GM12892 (cell line): ENCODE measurements around the gene NELL2.
"Not testable (repeated sequence)": the region's sequence is repeated elsewhere in the genome, so short reads cannot be mapped to it uniquely, and the experiment has no call there.

Source experiments
- DNase-seq: peaks from one replicate; pipeline ENCODE4 v3.0.0; 2011; ENCODE audit not compliant: insufficient read length
- FAIRE-seq: peaks from 2 replicates; lab custom pipeline; 2011; peaks lifted over from hg19 to GRCh38; lab: Jason Lieb, UNC
- POLR2A ChIP-seq: IDR thresholded peaks from 2 replicates; pipeline ENCODE4 v1.6.1; 2011; ENCODE audit warnings: low read depth, low read length, control low read depth
- POLR2AphosphoS5 ChIP-seq: IDR thresholded peaks from 2 replicates; pipeline ENCODE4 v1.6.1; 2011; ENCODE audit warnings: low read depth, low read length, control low read depth
- TAF1 ChIP-seq: IDR thresholded peaks from 2 replicates; pipeline ENCODE4 v1.6.1; 2011; ENCODE audit warnings: low read depth, mild to moderate bottlenecking, control low read depth, low read length, borderline replicate concordance

The NELL2 gene

DNA sequence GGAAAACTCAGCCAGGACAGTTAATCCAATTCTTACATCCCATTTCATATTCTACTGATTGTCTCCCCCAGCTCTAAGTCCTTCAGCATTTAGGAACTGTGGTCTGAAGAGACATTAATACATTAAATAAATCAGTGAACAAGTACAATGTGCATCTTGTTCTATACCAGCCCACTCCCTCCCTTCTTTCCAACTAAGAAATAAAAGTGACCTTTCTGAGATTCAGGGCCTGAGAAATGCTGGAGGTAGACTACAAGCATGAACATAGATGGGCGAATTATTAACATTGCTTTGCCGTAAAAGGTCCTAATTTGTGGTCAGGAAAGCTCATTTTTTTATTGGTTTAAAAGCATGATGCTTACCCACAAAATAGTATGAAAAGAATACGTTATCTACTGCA lies 113.1 kb downstream of the NELL2 start:
- TF ChIP-seq TAF1 (no peak), POLR2A (no peak), POLR2AphosphoS5 (no peak)
- no peak for FAIRE-seq

DNA sequence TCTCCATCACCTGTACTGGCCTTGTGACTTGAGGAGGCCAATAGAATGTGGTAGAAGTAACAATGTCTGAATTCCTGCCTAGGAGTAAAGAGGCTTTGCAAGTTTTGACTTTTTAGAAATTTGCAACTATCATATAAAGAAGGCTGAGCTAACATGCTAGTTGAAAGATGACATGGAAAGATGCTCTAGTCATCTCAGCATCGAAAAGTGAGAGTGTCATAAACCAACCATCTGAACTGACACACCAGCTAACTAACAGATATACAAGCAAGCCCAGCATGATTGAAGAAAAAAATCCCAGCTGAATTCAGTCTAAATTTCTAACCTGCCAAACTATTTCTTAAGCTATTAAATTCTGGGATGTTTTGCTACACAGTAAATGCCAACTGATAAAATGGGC lies 116.8 kb downstream of the NELL2 start:
- no peak for FAIRE-seq
- no peak for DNase-seq
- TF ChIP-seq TAF1 (no peak), POLR2A (no peak), POLR2AphosphoS5 (no peak)

More for the DNA sequence above, 113.1 kb downstream of the NELL2 start:
- DNase-seq: no peak

DNA sequence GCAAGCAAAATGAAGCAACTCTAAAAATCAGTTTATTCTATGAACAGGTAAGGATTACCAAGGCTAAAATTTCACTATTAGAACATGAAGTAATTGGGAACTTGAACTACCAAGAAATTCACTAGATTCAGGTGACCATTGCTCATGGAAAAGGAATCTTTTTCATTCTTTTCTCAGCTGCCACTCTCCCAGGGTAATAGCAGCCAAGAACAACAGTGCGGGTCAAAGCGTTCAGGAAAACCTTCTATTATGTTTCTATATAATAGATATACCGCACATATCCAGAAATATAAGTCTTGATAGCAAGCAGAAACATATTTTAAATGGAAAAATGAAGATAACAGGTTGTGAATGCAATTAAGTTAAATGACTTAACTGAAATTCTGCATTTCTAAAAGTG lies 125.6 kb downstream of the NELL2 start:
- no peak for FAIRE-seq
- no peak for TF ChIP-seq TAF1
- no peak for TF ChIP-seq POLR2AphosphoS5
- no peak for TF ChIP-seq POLR2A
- DNase-seq: no peak

DNA sequence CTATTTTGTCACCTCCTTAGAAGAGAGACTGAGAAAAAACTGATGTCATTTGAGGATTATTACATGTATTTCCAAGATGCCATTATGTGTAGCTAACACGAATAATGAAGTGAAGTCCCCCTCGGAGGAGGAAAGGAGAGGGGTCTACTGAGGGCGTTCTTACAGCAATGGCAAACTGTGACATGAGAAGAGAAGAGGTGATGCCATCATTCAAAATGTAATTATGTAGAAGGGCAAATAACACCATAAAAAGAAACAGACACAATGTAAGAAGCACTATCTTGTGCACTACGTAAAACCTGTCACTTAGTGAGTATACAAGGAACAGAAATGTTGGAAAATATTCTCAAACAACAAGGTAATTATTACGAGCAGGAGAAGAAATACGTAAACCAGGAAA lies 126.5 kb downstream of the NELL2 start:
- TF ChIP-seq POLR2A: no peak
- no peak for TF ChIP-seq TAF1
- TF ChIP-seq POLR2AphosphoS5: no peak
- FAIRE-seq (no peak), DNase-seq (no peak)

DNA sequence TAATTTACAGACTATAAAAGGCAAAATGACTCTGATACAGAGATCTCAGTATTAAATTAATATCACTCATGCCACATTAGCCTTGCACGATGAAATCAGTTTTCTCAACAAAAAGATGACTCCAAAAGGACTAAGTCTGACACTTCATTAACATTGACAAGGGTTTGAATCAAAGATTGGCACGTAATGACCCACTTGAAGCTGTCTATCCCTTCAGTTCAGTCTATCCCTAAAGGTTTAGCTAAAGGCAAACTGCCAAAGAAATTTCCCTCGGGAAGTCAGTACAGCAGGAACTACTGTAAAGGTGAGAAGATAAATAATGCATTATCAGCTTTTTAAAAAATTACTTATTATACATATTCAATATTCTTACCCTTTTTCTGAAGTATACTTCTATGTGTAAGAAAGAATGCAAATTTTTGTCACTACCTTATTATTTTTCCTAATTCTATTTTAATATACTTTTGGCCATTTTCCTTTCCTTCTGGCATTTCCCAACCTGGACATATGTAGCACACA lies 127.1 kb downstream of the NELL2 start:
- TF ChIP-seq POLR2AphosphoS5 (no peak), TAF1 (no peak)
- FAIRE-seq: no peak
- DNase-seq: no peak

DNA sequence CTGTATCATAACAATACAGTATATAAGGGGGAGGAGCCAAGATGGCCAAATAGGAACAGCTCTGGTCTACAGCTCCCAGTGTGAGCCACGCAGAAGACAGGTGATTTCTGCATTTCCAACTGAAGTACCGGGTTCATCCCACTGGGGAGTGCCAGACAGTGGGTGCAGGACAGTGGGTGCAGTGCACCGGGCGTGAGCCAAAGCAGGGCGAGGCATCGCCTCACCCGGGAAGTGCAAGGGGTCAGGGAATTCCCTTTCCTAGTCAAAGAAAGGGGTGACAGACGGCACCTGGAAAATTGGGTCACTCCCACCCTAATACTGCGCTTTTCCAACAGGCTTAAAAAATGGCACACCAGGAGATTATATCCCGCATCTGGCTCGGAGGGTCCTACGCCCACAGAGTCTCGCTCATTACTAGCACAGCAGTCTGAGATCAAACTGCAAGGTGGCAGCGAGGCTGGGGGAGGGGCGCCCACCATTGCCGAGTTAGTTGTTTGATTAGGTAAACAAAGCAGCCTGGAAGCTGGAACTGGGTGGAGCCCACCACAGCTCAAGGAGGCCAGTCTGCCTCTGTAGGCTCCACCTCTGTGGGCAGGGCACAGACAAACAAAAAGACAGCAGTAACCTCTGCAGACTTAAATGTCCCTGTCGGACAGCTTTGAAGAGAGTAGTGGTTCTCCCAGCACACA lies 134.7 kb downstream of the NELL2 start:
- not testable (repeated sequence) for FAIRE-seq, DNase-seq

DNA sequence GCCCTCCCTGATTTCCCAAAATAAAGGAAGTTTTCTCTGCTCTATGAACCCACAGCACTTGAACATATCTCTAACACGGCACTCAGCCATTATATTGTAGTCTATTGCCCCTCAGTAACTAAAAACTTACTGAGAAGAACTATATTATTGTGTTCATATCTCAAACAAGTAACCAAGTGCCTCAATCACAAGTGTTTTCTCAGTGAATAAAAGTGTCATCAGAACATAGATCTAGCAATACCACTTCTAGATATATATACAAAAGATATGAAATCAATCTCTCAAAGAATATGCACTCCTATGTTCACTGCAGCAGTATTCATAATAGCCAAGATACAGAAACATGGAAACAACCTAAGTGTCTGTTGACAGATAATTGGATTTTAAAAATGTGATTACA lies 138.1 kb downstream of the NELL2 start:
- TF ChIP-seq TAF1 (no peak), POLR2A (no peak), POLR2AphosphoS5 (no peak)
- FAIRE-seq: no peak

DNA sequence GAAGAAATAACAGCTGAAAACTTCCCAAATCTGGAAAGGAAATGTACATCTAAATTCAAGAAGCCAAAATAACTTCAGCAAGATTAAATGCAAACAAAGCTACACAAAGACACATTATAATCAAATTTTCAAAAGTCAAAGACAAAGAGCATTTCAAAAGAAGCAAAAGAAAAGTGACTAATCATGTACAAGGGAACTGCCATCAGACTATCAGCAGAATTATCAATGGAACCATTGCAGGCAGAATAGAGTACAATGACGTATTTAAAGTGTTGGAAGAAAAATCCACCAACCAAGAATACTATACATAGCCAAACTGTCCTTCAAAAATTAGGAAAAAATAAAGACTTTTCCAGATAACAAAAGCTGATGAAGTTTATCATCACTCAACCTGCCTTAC lies 147.5 kb downstream of the NELL2 start:
- TF ChIP-seq TAF1 (no peak), POLR2AphosphoS5 (no peak), POLR2A (no peak)
- FAIRE-seq: no peak
- no peak for DNase-seq

More for the DNA sequence above, 138.1 kb downstream of the NELL2 start:
- DNase-seq: no peak

DNA sequence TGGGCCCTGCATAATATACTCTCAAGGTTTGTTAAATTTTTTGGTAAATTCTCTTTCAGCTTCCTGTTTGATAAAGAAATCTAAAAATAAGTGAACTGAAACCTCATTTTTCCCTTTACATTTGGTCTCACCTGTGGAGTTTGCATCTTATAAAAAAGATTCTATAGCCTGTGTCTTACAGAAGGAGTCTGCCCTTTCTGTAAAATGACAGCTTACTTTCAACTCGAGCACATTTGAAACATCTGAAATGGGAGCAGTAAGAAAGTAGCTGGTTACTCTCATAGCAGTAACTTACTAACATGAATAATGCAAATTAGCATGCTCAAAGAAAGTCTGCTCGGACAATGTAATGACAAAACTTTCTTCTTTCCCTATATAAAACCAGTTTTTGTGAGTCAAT lies 155.8 kb downstream of the NELL2 start:
- DNase-seq (no peak), FAIRE-seq (no peak)
- TF ChIP-seq POLR2AphosphoS5 (no peak), TAF1 (no peak), POLR2A (no peak)

DNA sequence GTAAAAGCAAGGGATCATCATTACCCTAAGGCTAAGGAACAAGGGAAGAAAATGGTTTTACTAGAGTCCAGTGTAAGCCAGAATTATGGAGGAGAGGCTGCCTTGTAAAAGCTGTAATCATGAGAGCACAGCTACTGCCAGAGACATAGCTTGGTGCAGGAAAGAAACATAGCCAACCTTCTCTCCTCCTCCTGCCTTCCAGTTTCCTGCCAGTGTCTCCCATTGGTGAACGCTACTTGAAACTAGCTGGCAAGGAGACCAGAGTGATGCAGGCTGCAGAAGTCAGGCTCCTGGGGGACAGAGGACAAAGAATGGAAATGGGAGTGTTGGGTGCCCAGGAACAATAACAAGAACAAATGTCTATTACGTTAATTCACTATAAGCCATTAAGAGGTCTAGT lies 158.5 kb downstream of the NELL2 start:
- DNase-seq: no peak
- TF ChIP-seq POLR2A (no peak), TAF1 (no peak), POLR2AphosphoS5 (no peak)
- FAIRE-seq: no peak

DNA sequence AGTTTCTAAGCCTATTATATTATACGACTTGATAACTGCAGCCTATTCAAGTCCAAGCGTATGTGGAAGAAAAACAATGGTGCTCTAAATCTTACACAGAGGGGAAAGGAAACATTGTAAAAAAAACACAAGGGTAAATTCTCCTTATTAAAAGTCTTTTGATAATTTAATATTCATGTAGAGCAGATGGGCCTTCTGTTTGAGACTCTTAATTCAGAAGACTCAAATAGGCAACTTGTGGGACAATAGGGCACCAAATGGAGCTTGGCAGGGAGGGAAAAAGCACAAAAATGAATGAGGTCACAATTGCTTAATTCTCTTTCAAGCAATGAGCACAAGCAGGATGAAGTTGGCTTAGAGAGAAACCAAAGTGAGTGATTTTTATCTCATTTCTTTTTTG lies 159.4 kb downstream of the NELL2 start:
- no peak for FAIRE-seq
- no peak for TF ChIP-seq TAF1
- TF ChIP-seq POLR2A: no peak
- no peak for DNase-seq

DNA sequence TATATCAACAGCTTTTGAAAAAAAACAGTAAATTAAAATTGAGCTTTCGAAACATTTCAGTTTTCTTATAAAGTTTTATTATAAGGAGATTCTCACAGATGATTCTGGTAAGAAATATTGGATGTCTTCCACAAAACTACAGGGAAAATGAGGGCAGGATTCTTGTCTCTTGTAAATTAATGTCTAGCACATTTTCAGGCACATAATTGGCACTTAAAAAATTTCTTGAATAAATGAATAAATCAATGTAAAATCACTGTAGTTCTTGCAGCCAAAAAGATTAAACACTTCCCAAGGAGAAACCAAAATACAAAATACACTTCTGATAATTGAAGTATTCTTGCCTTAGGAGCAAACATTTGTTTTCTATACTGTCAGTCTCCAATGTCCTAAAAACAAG lies 164.4 kb downstream of the NELL2 start:
- no peak for TF ChIP-seq POLR2A
- no peak for TF ChIP-seq TAF1
- no peak for DNase-seq
- FAIRE-seq: no peak

DNA sequence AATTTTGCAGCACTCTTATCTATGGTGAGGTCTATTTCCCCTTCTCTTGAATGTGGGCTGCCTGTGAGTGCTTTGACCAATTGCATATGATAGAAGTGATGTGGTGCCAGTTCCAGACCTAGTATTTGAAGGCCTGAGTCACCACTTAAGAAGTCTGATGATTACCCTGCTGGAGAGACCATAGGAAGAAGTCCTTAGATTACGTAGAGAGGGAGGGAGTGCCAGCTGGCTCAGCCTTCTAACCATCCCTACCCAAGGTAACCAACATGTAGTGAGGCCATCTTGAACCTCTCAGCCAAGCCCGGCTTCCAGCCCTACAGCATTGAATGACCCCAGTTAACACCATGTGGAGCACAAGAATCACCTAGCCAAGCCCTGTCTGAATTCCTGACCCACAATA lies 166.9 kb downstream of the NELL2 start:
- no peak for DNase-seq
- TF ChIP-seq POLR2A (no peak), POLR2AphosphoS5 (no peak), TAF1 (no peak)
- FAIRE-seq: no peak
